ENCODE data around the gene IL19.

GRCh38 chr1:206805357-206805756, 34.8 kb downstream of the IL19 start:
- TF ChIP-seq CTCF (IDR thresholded peaks at IDR 0.05) = no peak
- TF ChIP-seq POLR2A (IDR thresholded peaks at IDR 0.05) = no peak

Data from Peyer's patch (tissue), 4 donors.